Tibial nerve (tissue), 4 donors: ENCODE measurements around the gene GPR37L1.

ENCODE experiments used
- CTCF ChIP-seq, 5 experiments: fragments of 200-600 bp in 3 of 5; fragments of 450-650 bp in 2 of 5; sonication (generic) in 3 of 5; IDR thresholded peaks; one replicate each; pipeline ENCODE4 v1.5.1; 2016 to 2019; ENCODE audit warnings: antibody characterized with exemption in 5 of 5, mild to moderate bottlenecking in 3 of 5, moderate library complexity in 2 of 5
- EP300 ChIP-seq, 2 donors: sonication (generic); formaldehyde crosslinking; IDR thresholded peaks; one replicate each; pipeline ENCODE4 v1.6.1; 2017; ENCODE audit warnings: antibody characterized with exemption in 2 of 2, mild to moderate bottlenecking in 1 of 2
- POLR2A ChIP-seq, 2 donors: fragments of 450-650 bp; IDR thresholded peaks; one replicate each; pipeline ENCODE4 v1.6.1; 2017; ENCODE audit warnings: antibody characterized with exemption in 2 of 2, mild to moderate bottlenecking in 2 of 2, moderate library complexity in 2 of 2

GRCh38 chr1:202133989-202134388 is 11.3 kb downstream of the GPR37L1 start:
- no peak for TF ChIP-seq CTCF (IDR thresholded peaks at IDR 0.05)
- no peak for TF ChIP-seq POLR2A (IDR thresholded peaks at IDR 0.05)
- no peak for TF ChIP-seq EP300 (IDR thresholded peaks at IDR 0.05)
